ENCODE results near the gene SLC9A8. TPM values are rescaled to one million over a fixed set of nuclear protein-coding genes. Genes with fewer than 3 reads are reported as not detected.

Gene SLC9A8
- total and polyA plus RNA-seq, 2 of the 8 experiments (the other 6 are each of a cell fraction or from before 2014, with no cell fraction given) = 3.2 to 6.2 TPM

GRCh38 chr20:49870261-49870660 is 57.6 kb downstream of the SLC9A8 start:
- no peak overlapping the region for H3K4me2 ChIP-seq (ENCODE audit: insufficient read depth in 1 of 2, low read depth in 2 of 2, low read length in 2 of 2)
- H2AK5ac ChIP-seq (ENCODE audit: low read depth, low read length) = no peak overlapping the region
- no peak overlapping the region for H2BK20ac ChIP-seq (ENCODE audit: low read length)
- DNase-seq (ENCODE audit: low read depth in 1 of 2, low spot score in 2 of 2) (no peak), FAIRE-seq (no peak)
- no peak overlapping the region for H2AFZ ChIP-seq (ENCODE audit: low read length)
- H4K8ac ChIP-seq (ENCODE audit: extremely low read depth, insufficient read depth, low read length) = no peak overlapping the region
- H3K4me1 ChIP-seq (replicated peaks in 1 of 4; ENCODE audit: control insufficient read depth in 3 of 4, insufficient read depth in 4 of 4, low read length in 3 of 4) = no peaks in the 10 kb centered on the region
- H2BK5ac ChIP-seq (ENCODE audit: low read depth, low read length) = no peak overlapping the region
- H3K14ac ChIP-seq (ENCODE audit: insufficient read length) = no peak overlapping the region
- H3K18ac ChIP-seq (ENCODE audit: extremely low read depth, low read length) = no peak overlapping the region
- no peak overlapping the region for H4K5ac ChIP-seq (ENCODE audit: insufficient read length, low read depth, low read length)
- H4K91ac ChIP-seq (replicated peaks; ENCODE audit: insufficient read length, low read length) = no peak overlapping the region
- no peaks in the 10 kb centered on the region for H3K79me2 ChIP-seq (ENCODE audit: control insufficient read depth in 1 of 2, insufficient read depth in 2 of 2, low read length in 2 of 2)
- peaks cover 0 to 3% of the 10 kb centered on the region in 2 experiments for H4K20me1 ChIP-seq (replicated peaks in 1 of 2; ENCODE audit: control insufficient read depth in 1 of 2, insufficient read depth in 2 of 2, low read length in 2 of 2)
- no peak for TF ChIP-seq SP2 (IDR thresholded peaks at IDR 0.05; ENCODE audit: low read length)
- TF ChIP-seq, protein P1, sequence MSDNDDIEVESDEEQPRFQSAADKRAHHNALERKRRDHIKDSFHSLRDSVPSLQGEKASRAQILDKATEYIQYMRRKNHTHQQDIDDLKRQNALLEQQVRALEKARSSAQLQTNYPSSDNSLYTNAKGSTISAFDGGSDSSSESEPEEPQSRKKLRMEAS (IDR thresholded peaks at IDR 0.05) = no peak
- TF ChIP-seq GABPA (IDR thresholded peaks at IDR 0.05; ENCODE audit: borderline replicate concordance, insufficient read depth, low read length) = no peak
- no peak for TF ChIP-seq CHD1 (IDR thresholded peaks at IDR 0.05; ENCODE audit: low read depth, low read length)
- TF ChIP-seq ZNF274 (IDR thresholded peaks at IDR 0.05; ENCODE audit: borderline replicate concordance, extremely low read depth, low read length) = no peak
- no peak for TF ChIP-seq KDM1A (IDR thresholded peaks at IDR 0.05; ENCODE audit: borderline replicate concordance, low read length)
- no peak for TF ChIP-seq CTBP2 (IDR thresholded peaks at IDR 0.05; ENCODE audit: borderline replicate concordance, insufficient read depth, insufficient read length, low read length)
- no peaks in the 10 kb centered on the region for H3K36me3 ChIP-seq (ENCODE audit: control insufficient read depth in 2 of 4, insufficient read depth in 4 of 4, low read length in 3 of 4)
- ChIA-PET CTCF (ENCODE audit: partially characterized antibody) (no interaction called here), POLR2A (ENCODE audit: partially characterized antibody) (interaction anchor here (2.4 kb wide), 1 partner anchor 14 kb away, joined by 5 read pairs; no protein-coding TSS in a partner anchor)
- no peak overlapping the region for H2BK120ac ChIP-seq (replicated peaks; ENCODE audit: low read depth, low read length)
- no peak overlapping the region for H3K27ac ChIP-seq (ENCODE audit: low read depth, low read length)
- no peak overlapping the region for H3K4ac ChIP-seq (replicated peaks; ENCODE audit: insufficient read length, low read depth, low read length)
- H3K4me3 ChIP-seq (ENCODE audit: extremely low read depth in 1 of 4, insufficient read depth in 2 of 4, low read depth in 3 of 4, low read length in 4 of 4) = no peak overlapping the region
- 82% methylated on average over 5 of the region's 5 CpGs; no CpG with 5 or more reads in 1 of the 2 experiments for WGBS, 2 experiments (ENCODE audit: extremely low coverage in 1 of 2, insufficient coverage in 1 of 2, insufficient read length in 1 of 2, insufficient replicate concordance in 2 of 2, low coverage in 1 of 2, low lambda C conversion rate in 2 of 2, missing lambda C conversion rate in 1 of 2)
- H3K23me2 ChIP-seq (ENCODE audit: low read depth, low read length) = no peaks in the 10 kb centered on the region
- no peak overlapping the region for H3K56ac ChIP-seq (replicated peaks; ENCODE audit: insufficient read length, low read depth, low read length)
- H2BK15ac ChIP-seq (ENCODE audit: low read length) = no peak overlapping the region
- no peak overlapping the region for H2BK12ac ChIP-seq (ENCODE audit: low read depth, low read length)
- H3K27me3 ChIP-seq (replicated peaks in 1 of 4; ENCODE audit: control insufficient read depth in 3 of 4, extremely low read depth in 1 of 4, insufficient read depth in 3 of 4, low read length in 3 of 4) = peaks cover 0 to 2% (median 0%) of the 10 kb centered on the region in 4 experiments; a peak in 1 of 7 replicates
- no peak overlapping the region for H3K9ac ChIP-seq (replicated peaks in 1 of 4; ENCODE audit: extremely low read depth in 1 of 4, low read depth in 3 of 4, low read length in 3 of 4)
- H3K79me1 ChIP-seq (ENCODE audit: low read depth, low read length) = no peaks in the 10 kb centered on the region
- H3K23ac ChIP-seq (ENCODE audit: insufficient read length) = no peak overlapping the region
- H3K9me3 ChIP-seq (ENCODE audit: insufficient read depth in 2 of 2, low read depth in 1 of 2, low read length in 1 of 2) = no peaks in the 10 kb centered on the region

All from H1 (cell line).